Colonic mucosa (tissue), 4 donors: Measurements from ENCODE around the gene TGFBR3L. TPM values are rescaled to one million over a fixed set of nuclear protein-coding genes. Genes with fewer than 3 reads are reported as not detected.
A peak's percentile ranks its signal among the peaks of the same experiment; 100 is the strongest.
"Not testable (repeated sequence)": the region's sequence is repeated elsewhere in the genome, so short reads cannot be mapped to it uniquely, and the experiment has no call there.

Experiments
- DNase-seq: peaks from one replicate; pipeline ENCODE4 v3.0.0-alpha.2; 2020
- H3K27ac ChIP-seq: fragments of 200-600 bp; one replicate; pipeline ENCODE4 v1.8.0; 2021
- H3K27me3 ChIP-seq: fragments of 200-600 bp; one replicate; pipeline ENCODE4 v1.8.0; 2021
- H3K36me3 ChIP-seq: fragments of 200-600 bp; one replicate; pipeline ENCODE4 v1.8.0; 2021
- H3K4me1 ChIP-seq: fragments of 200-600 bp; one replicate; pipeline ENCODE4 v1.8.0; 2021; ENCODE audit warnings: mild to moderate bottlenecking
- H3K4me3 ChIP-seq: fragments of 200-600 bp; one replicate; pipeline ENCODE4 v1.8.0; 2021
- H3K9ac ChIP-seq, 2 donors: one replicate each; pipeline ENCODE4 v1.7.0; 2013; ENCODE audit warnings: control low read depth in 2 of 2, low read depth in 2 of 2, low read length in 2 of 2
- H3K9me3 ChIP-seq: fragments of 200-600 bp; one replicate; pipeline ENCODE4 v1.8.0; 2021
- CTCF ChIP-seq: fragments of 200-600 bp; IDR thresholded peaks from one replicate; pipeline ENCODE4 v1.8.0; 2022; ENCODE audit warnings: antibody characterized with exemption, mild to moderate bottlenecking
- intact Hi-C: fragments of 100-400 bp; cut with DNase I; formaldehyde crosslinking; loops from one replicate; pipeline ENCODE4 v1.14.1; 2022
- total RNA-seq, 2 donors: library from RNA; stranded (reverse); fragmentation: NEBNext Ultra II Directional in 1 of 2; extraction: Animal tissue kit (Norgen Biotek cat#: 25700) in 1 of 2; gene quantifications; one replicate each; pipeline ENCODE4 v1.2.1, GENCODE V29; 2021
- donor health status: healthy.
- donor health status: DM: no; HTN: no; CAD: no.
- donor health status: DM: no; HTN: no; CAD: no.

TGFBR3L gene
- total RNA-seq, 2 donors from 2014 or later = not detected

DNA sequence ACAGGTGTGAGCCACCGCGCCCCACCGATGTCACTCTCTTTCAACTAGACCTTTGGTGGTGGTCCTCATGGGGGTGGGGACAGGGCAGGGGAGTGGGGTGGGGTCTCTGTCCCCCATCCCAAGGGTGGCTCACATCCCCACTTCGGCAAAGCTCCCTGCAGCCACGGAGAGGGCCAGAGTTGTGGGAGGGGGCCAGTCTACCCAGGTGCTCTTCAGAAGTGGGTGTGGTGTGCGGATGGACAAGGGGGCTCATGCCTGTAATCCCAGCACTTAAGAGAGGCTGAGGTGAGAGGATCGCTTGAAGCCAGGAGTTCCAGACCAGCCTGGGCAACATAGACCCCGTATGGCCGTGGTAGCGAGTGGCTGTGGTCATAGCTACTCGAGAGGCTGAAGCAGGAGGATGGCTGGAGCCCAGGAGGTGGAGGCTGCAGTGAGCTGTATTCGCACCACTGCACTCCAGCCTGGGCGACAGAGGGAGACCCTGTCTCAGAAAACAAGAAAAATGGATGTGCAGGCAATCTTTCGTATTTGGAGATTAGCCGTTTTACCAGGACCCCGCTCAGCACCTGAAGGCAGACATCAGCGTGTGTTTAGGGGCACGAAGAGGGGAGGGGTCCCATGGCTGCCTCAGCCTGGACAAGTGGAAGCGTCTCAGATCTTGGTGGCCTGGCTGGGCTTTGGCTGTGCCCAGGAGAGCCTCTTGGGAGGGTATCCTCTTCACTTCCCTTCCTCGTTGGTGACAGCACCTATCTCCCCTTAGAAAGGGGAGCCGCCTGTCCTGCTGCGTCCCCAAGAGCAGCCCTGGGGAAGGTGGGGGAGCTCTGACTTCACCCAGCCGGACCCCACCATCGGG lies 846 bp downstream of the TGFBR3L start:
- no peak overlapping the region for H3K27ac ChIP-seq
- no peaks in the 10 kb centered on the region for H3K9me3 ChIP-seq
- DNase-seq = no peak
- H3K9ac ChIP-seq = no peak overlapping the region
- peak overlapping the region; percentile 30 for H3K4me3 ChIP-seq
- H3K4me1 ChIP-seq = peaks cover 9% of the 10 kb centered on the region
- H3K27me3 ChIP-seq = peaks cover 41% of the 10 kb centered on the region
- intact Hi-C loops = no loop called here
- peaks cover 2% of the 10 kb centered on the region for H3K36me3 ChIP-seq
- no peak for TF ChIP-seq CTCF

DNA sequence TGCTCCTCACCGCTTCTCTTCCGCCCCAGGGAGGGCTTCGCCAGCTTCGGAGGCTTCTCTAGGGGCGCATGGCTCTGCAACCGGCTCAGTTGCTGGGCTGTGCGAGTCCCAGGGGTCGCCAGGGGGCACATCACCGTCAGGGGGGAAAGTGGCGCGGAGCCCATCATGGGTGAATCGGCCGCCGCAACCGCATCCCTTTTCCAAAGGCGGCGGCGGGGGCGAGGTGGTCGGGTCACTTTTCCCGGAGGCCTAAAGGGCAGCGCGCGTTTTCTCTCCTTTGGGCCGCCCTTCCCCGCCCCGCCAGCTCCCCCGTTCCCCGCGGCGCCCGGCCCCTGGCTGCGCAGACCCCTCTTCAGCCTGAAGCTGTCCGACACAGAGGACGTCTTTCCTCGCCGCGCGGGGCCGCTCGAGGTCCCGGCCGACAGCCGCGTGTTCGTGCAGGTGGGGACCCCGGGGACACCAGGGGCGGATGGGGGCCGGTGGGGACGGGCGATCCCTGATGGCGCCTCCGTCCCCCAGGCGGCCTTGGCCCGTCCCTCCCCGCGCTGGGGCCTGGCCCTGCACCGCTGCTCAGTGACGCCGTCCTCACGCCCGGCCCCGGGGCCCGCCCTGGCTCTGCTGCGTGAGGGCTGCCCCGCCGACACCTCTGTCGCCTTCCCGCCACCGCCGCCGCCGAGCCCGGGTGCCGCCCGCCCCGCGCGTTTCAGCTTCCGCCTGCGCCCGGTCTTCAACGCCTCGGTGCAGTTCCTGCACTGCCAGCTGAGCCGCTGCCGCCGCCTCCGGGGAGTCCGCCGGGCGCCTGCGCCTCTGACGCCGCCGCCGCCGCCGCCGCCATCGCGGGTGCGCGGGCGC lies 1.7 kb downstream of the TGFBR3L start:
- Histone ChIP-seq H3K9me3 (no peaks in the 10 kb centered on the region), H3K27me3 (peaks cover 41% of the 10 kb centered on the region), H3K36me3 (no peaks in the 10 kb centered on the region), H3K4me3 (peak overlapping the region; percentile 30), H3K27ac (no peak overlapping the region), H3K9ac (peak overlapping the region in 1 of 2 donors; percentile 3), H3K4me1 (peaks cover 10% of the 10 kb centered on the region)
- TF ChIP-seq CTCF = no peak
- no peak for DNase-seq
- intact Hi-C loops = no loop called here

DNA sequence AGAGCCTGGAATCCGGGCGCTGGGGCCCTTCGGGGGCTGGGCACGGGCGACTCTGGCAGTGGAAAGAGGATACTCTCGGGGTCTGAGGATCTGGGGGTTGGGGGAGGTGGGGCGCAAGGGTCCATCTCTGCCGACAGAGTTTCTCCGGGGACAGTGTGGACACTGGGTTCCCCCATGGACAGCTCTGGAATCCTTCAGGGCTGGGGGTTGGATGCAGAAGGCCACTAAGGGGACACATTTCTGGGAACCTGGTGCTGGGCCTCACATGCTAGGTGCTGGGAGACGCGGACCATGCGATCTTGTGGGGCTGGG lies 2.3 kb downstream of the TGFBR3L start:
- no peak for DNase-seq
- H3K9me3 ChIP-seq = no peaks in the 10 kb centered on the region
- no peaks in the 10 kb centered on the region for H3K36me3 ChIP-seq
- H3K4me1 ChIP-seq = peaks cover 14% of the 10 kb centered on the region
- TF ChIP-seq CTCF = no peak
- peak overlapping the region; percentile 34 to 56 for H3K9ac ChIP-seq
- peaks cover 41% of the 10 kb centered on the region for H3K27me3 ChIP-seq
- no peak overlapping the region for H3K4me3 ChIP-seq
- intact Hi-C loops = no loop called here
- H3K27ac ChIP-seq = no peak overlapping the region

- peak overlapping the region; percentile 34 to 56 for H3K9ac ChIP-seq
- peaks cover 41% of the 10 kb centered on the region for H3K27me3 ChIP-seq
- intact Hi-C loops = no loop called here
- H3K36me3 ChIP-seq = no peaks in the 10 kb centered on the region
- H3K9me3 ChIP-seq = no peaks in the 10 kb centered on the region
- H3K4me3 ChIP-seq = peak overlapping the region; percentile 7
- TF ChIP-seq CTCF = peak; percentile 32
- H3K27ac ChIP-seq = no peak overlapping the region
- H3K4me1 ChIP-seq = peaks cover 14% of the 10 kb centered on the region
- no peak for DNase-seq
These were observed 2.8 kb downstream of the TGFBR3L start for GRCh38 chr19:7917267-7918061.

- H3K27ac ChIP-seq, H3K36me3 ChIP-seq, DNase-seq, H3K9me3 ChIP-seq, intact Hi-C loops: not testable (repeated sequence)
- H3K27me3 ChIP-seq = peaks cover 41% of the 10 kb centered on the region
- peak overlapping the region in 1 of 2 donors; percentile 56 for H3K9ac ChIP-seq
- peak overlapping the region; percentile 7 for H3K4me3 ChIP-seq
- peaks cover 14% of the 10 kb centered on the region for H3K4me1 ChIP-seq
These were observed 3.5 kb downstream of the TGFBR3L start for GRCh38 chr19:7918062-7918614.
